IMR-90 (cell line): Measurements from ENCODE around the gene PAM. TPM values are rescaled to one million over a fixed set of nuclear protein-coding genes. Genes with fewer than 3 reads are reported as not detected.

Experiments used
- ATAC-seq: fragments of 200-7000 bp; cut with Tn5 transposase; 2 replicates; pipeline ENCODE4 v1.9.1; 2020; ENCODE audit warnings: low read depth, mild to moderate bottlenecking, moderate library complexity
- BruUV-seq: library from RNA; stranded (reverse); fragments of 400-500 nt; replicated peaks from 2 replicates; lab custom pipeline; 2021; lab: Mats Ljungman, UMichigan
- CTCF ChIA-PET: fragments of 300-600 bp; formaldehyde crosslinking; extraction: SDS; loops from one replicate; lab custom pipeline; 2021; ENCODE audit warnings: antibody characterized with exemption; lab: Yijun Ruan, JAX
- POLR2A ChIA-PET: fragments of 300-600 bp; sonication (Branson Sonifier 250); formaldehyde crosslinking; loops from one replicate; lab custom pipeline; 2022; ENCODE audit warnings: antibody characterized with exemption; ENCODE audit not compliant: unreplicated experiment; lab: Charles Lee
- DNase-seq: peaks from one replicate; pipeline ENCODE4 v3.0.0; 2013
- H2AFZ ChIP-seq: replicated peaks from 2 replicates; pipeline ENCODE3; 2013; ENCODE audit warnings: low read length, mild to moderate bottlenecking; ENCODE audit not compliant: poor library complexity
- H2AK5ac ChIP-seq: 2 replicates; pipeline ENCODE4 v1.6.1; 2013; ENCODE audit warnings: low read depth, low read length, inconsistent platforms
- H2AK9ac ChIP-seq: replicated peaks from 2 replicates; pipeline ENCODE3; 2013; ENCODE audit warnings: mild to moderate bottlenecking, low read depth, low read length, moderate library complexity; ENCODE audit not compliant: poor library complexity
- H2BK120ac ChIP-seq: 2 replicates; pipeline ENCODE4 v1.6.1; 2013; ENCODE audit warnings: low read depth, low read length, inconsistent platforms
- H2BK15ac ChIP-seq: 3 replicates; pipeline ENCODE4 v1.6.1; 2013; ENCODE audit warnings: low read depth, low read length, inconsistent platforms
- H2BK20ac ChIP-seq: 2 replicates; pipeline ENCODE4 v1.6.1; 2013; ENCODE audit warnings: low read depth, mild to moderate bottlenecking, inconsistent platforms, low read length, moderate library complexity
- H2BK5ac ChIP-seq: 2 replicates; pipeline ENCODE4 v1.6.1; 2013; ENCODE audit warnings: mild to moderate bottlenecking, low read depth, low read length, inconsistent platforms; ENCODE audit not compliant: poor library complexity, severe bottlenecking
- H3K14ac ChIP-seq: replicated peaks from 2 replicates; pipeline ENCODE4 v1.6.1; 2013; ENCODE audit warnings: low read depth, low read length, inconsistent platforms
- H3K18ac ChIP-seq: 2 replicates; pipeline ENCODE4 v1.6.1; 2013; ENCODE audit warnings: low read depth, low read length, control low read depth
- H3K23ac ChIP-seq: 2 replicates; pipeline ENCODE4 v1.6.1; 2013; ENCODE audit warnings: low read depth, low read length, inconsistent platforms
- H3K27ac ChIP-seq: 2 replicates; pipeline ENCODE4 v1.5.1; 2013; ENCODE audit warnings: mild to moderate bottlenecking, control low read depth, low read length; ENCODE audit not compliant: insufficient read depth
- H3K27me3 ChIP-seq: 2 replicates; pipeline ENCODE4 v1.6.1; 2013; ENCODE audit warnings: low read length; ENCODE audit not compliant: control insufficient read depth, insufficient read depth
- H3K36me3 ChIP-seq: 2 replicates; pipeline ENCODE4 v1.6.1; 2013; ENCODE audit warnings: low read length, mixed read lengths; ENCODE audit not compliant: control insufficient read depth, insufficient read depth
- H3K4ac ChIP-seq: 2 replicates; pipeline ENCODE4 v1.6.1; 2013; ENCODE audit warnings: low read depth, low read length, inconsistent platforms
- H3K4me1 ChIP-seq: 2 replicates; pipeline ENCODE4 v1.6.1; 2013; ENCODE audit warnings: low read length, mixed read lengths; ENCODE audit not compliant: control insufficient read depth, insufficient read depth
- H3K4me2 ChIP-seq: 2 replicates; pipeline ENCODE4 v1.6.1; 2013; ENCODE audit warnings: low read depth, mild to moderate bottlenecking, control low read depth, low read length, moderate library complexity
- H3K4me3 ChIP-seq: 2 replicates; pipeline ENCODE4 v1.5.1; 2013; ENCODE audit warnings: low read depth, mild to moderate bottlenecking, control low read depth, low read length, moderate library complexity; ENCODE audit not compliant: insufficient read depth
- H3K56ac ChIP-seq: 2 replicates; pipeline ENCODE4 v1.6.1; 2013; ENCODE audit warnings: low read length, inconsistent platforms; ENCODE audit not compliant: insufficient read depth; ENCODE audit errors: extremely low read depth
- H3K79me1 ChIP-seq, 2 experiments: 2 replicates each; pipeline ENCODE4 v1.6.1; 2013; ENCODE audit warnings: low read length in 2 of 2, inconsistent platforms in 1 of 2, low read depth in 1 of 2
- H3K9ac ChIP-seq: 2 replicates; pipeline ENCODE4 v1.6.1; 2013; ENCODE audit warnings: low read depth, low read length, control low read depth
- H3K9me1 ChIP-seq: 2 replicates; pipeline ENCODE4 v1.6.1; 2013; ENCODE audit warnings: low read length, inconsistent platforms; ENCODE audit not compliant: insufficient read depth
- H3K9me3 ChIP-seq: 2 replicates; pipeline ENCODE4 v1.6.1; 2013; ENCODE audit warnings: low read length; ENCODE audit not compliant: control insufficient read depth, insufficient read depth
- H4K20me1 ChIP-seq: 2 replicates; pipeline ENCODE4 v1.6.1; 2013; ENCODE audit warnings: low read length, inconsistent platforms; ENCODE audit not compliant: insufficient read depth
- H4K5ac ChIP-seq: 2 replicates; pipeline ENCODE4 v1.6.1; 2013; ENCODE audit warnings: mild to moderate bottlenecking, low read depth, low read length, control low read depth
- H4K8ac ChIP-seq, 2 experiments: 2 replicates each; pipeline ENCODE4 v1.6.1; 2013; ENCODE audit warnings: low read depth in 2 of 2, low read length in 2 of 2, control low read depth in 1 of 2, inconsistent platforms in 1 of 2
- H4K91ac ChIP-seq: 2 replicates; pipeline ENCODE4 v1.6.1; 2013; ENCODE audit warnings: low read depth, low read length, inconsistent platforms; ENCODE audit not compliant: insufficient read depth
- BHLHE40 ChIP-seq: fragments of 150-350 bp; IDR thresholded peaks from 2 replicates; pipeline ENCODE4 v1.6.1; 2016; ENCODE audit warnings: mild to moderate bottlenecking, low read depth, low read length
- CEBPB ChIP-seq: IDR thresholded peaks from 2 replicates; pipeline ENCODE4 v1.6.1; 2012; ENCODE audit warnings: low read depth, low read length, improper control_type of control experiment
- CHD1 ChIP-seq: IDR thresholded peaks from 2 replicates; pipeline ENCODE4 v1.6.1; 2012; ENCODE audit warnings: low read depth, low read length, improper control_type of control experiment
- ELK1 ChIP-seq: fragments of 150-350 bp; IDR thresholded peaks from 2 replicates; pipeline ENCODE4 v1.6.1; 2016; ENCODE audit warnings: low read depth, mild to moderate bottlenecking, low read length, moderate library complexity, borderline replicate concordance
- FOS ChIP-seq: fragments of 150-350 bp; IDR thresholded peaks from 2 replicates; pipeline ENCODE4 v1.6.1; 2016; ENCODE audit warnings: low read depth, low read length
- MAFK ChIP-seq: IDR thresholded peaks from 2 replicates; pipeline ENCODE4 v1.6.1; 2012; ENCODE audit warnings: low read depth, low read length, improper control_type of control experiment
- MAZ ChIP-seq: IDR thresholded peaks from 2 replicates; pipeline ENCODE4 v1.6.1; 2012; ENCODE audit warnings: low read depth, mild to moderate bottlenecking, low read length, improper control_type of control experiment, moderate library complexity, borderline replicate concordance
- MXI1 ChIP-seq: IDR thresholded peaks from 2 replicates; pipeline ENCODE4 v1.6.1; 2012; ENCODE audit warnings: low read depth, mild to moderate bottlenecking, low read length, moderate library complexity, borderline replicate concordance
- NFE2L2 ChIP-seq: fragments of 150-350 bp; IDR thresholded peaks from 2 replicates; pipeline ENCODE4 v1.6.1; 2016; ENCODE audit warnings: low read depth, mild to moderate bottlenecking, low read length
- POLR2A ChIP-seq: IDR thresholded peaks from 2 replicates; pipeline ENCODE4 v1.6.1; 2012; ENCODE audit warnings: mild to moderate bottlenecking, low read depth, low read length
- SMC3 ChIP-seq: fragments of 150-350 bp; IDR thresholded peaks from 2 replicates; pipeline ENCODE4 v1.6.1; 2016; ENCODE audit warnings: low read depth, mild to moderate bottlenecking, antibody characterized with exemption, low read length, moderate library complexity
- USF2 ChIP-seq: fragments of 150-350 bp; IDR thresholded peaks from 2 replicates; pipeline ENCODE4 v1.6.1; 2017; ENCODE audit warnings: mild to moderate bottlenecking, antibody characterized with exemption, low read length, low read depth
- WGBS, 2 experiments: methylation state at CpG; one replicate each; pipeline versions ENCODE4 v1.1.5 to v1.1.7; 2013; ENCODE audit warnings: missing lambda C conversion rate in 2 of 2; ENCODE audit not compliant: insufficient read length in 1 of 2; ENCODE audit errors: extremely low coverage in 2 of 2; 5-methylcytosine and 5-hydroxymethylcytosine counted together
- dilution Hi-C: fragments of 300-500 bp; cut with HindIII; formaldehyde crosslinking; loops from one replicate; pipeline ENCODE4 v1.14.3; 2018; ENCODE audit warnings: low sequenced_read_pairs; ENCODE audit not compliant: unreplicated experiment
- in situ Hi-C: fragments of 300-500 bp; cut with MboI; formaldehyde crosslinking; loops from 3 replicates; pipeline ENCODE4 v1.14.3; 2019; ENCODE audit warnings: low sequenced_read_pairs, inconsistent platforms, mixed read lengths
- intact Hi-C: fragments of 100-400 bp; cut with micrococcal nuclease; formaldehyde crosslinking; loops from 2 replicates; pipeline ENCODE4 v1.10.0; 2022
- polyA plus RNA-seq, 3 experiments: library from polyadenylated mRNA; depleted of rRNA; stranded (reverse); fragments of >200 nt; gene quantifications; 2 replicates each; pipeline ENCODE4 v1.2.3, GENCODE V29; 2012; ENCODE audit warnings: low replicate concordance in 1 of 3
- total RNA-seq: library from RNA; depleted of rRNA; stranded (reverse); fragments of >200 nt; gene quantifications from 2 replicates; pipeline ENCODE4 v1.2.3, GENCODE V29; 2012

The PAM gene
- total and polyA plus RNA-seq, 2 of the 4 experiments (the other 2 are of a cell fraction), result 115 to 179 TPM

GRCh38 chr5:103016167-103016566 is 261.1 kb downstream of the PAM start:
- no peak overlapping the region for H2BK5ac ChIP-seq
- CTCF ChIA-PET, result no interaction called here

More at GRCh38 chr5:103016167-103016566, 261.1 kb downstream of the PAM start:
- BruUV-seq, result no TSS peak
- Histone ChIP-seq H2BK20ac (no peak overlapping the region), H2AK9ac (no peak overlapping the region), H3K4ac (no peak overlapping the region), H4K20me1 (no peaks in the 10 kb centered on the region; the same call in 1 of the 2 replicates), H2BK15ac (no peak overlapping the region), H3K9me3 (peaks cover 2% of the 10 kb centered on the region), H2BK120ac (no peak overlapping the region), H3K4me3 (no peak overlapping the region), H3K79me1 (no peaks in the 10 kb centered on the region), H3K56ac (no peak overlapping the region), H3K14ac (no peak overlapping the region), H3K18ac (no peak overlapping the region), H3K9ac (no peak overlapping the region), H3K27me3 (no peaks in the 10 kb centered on the region), H3K9me1 (no peaks in the 10 kb centered on the region), H2AK5ac (no peak overlapping the region), H3K36me3 (peaks cover 6% of the 10 kb centered on the region), H3K23ac (no peak overlapping the region; the same call in 1 of the 2 replicates), H4K91ac (no peak overlapping the region), H3K27ac (no peak overlapping the region), H4K8ac (no peak overlapping the region), H4K5ac (no peak overlapping the region), H3K4me1 (peaks cover 2% of the 10 kb centered on the region), H3K4me2 (no peak overlapping the region), H2AFZ (no peak overlapping the region)
- 100% methylated on average over 1 of the region's 2 CpGs; no CpG with 5 or more reads in 1 of the 2 experiments for WGBS, 2 experiments
- DNase-seq, result no peak
- POLR2A ChIA-PET, result no interaction called here
- in situ Hi-C loops (no loop called here), dilution Hi-C loops (no loop called here), intact Hi-C loops (no loop called here)
- no peak for ATAC-seq
- TF ChIP-seq SMC3, result no peak
- TF ChIP-seq CHD1, result no peak
- TF ChIP-seq USF2, result no peak
- no peak for TF ChIP-seq FOS
- TF ChIP-seq MAZ, result no peak
- TF ChIP-seq ELK1, result no peak
- TF ChIP-seq MXI1, result no peak
- no peak for TF ChIP-seq BHLHE40
- no peak for TF ChIP-seq MAFK
- TF ChIP-seq NFE2L2, result no peak
- TF ChIP-seq CEBPB, result no peak
- no peak for TF ChIP-seq POLR2A
